ENCODE measurements around the gene WASF3.

GRCh38 chr13:26604784-26605545, 47.5 kb downstream of the WASF3 start:
- no peak for TF ChIP-seq CTCF (IDR thresholded peaks at IDR 0.05; ENCODE audit: low read depth, low read length)
- TF ChIP-seq EZH2phosphoT487 (IDR thresholded peaks at IDR 0.05; ENCODE audit: low read depth) = no peak
